ENCODE measurements around the gene CMSS1.

DNA sequence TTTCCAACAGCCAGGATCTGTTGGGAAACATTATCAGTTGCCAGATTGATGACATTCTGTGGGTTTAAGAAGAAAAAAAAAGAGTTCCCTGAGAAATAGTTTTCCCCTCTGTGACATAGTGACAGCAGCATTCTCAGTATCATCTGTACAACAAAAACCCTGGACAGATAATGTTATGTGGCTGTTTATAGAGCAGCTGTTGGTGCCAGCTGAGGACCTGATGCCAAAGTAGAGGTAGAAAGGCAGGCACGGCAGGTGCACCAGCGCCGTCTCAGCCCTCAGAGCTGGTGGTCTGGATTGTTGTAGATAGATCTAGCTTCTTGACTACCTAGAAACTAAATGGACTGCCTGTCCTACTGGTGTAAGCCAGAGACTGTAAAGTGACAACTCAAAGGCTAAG, 352.8 kb downstream of the CMSS1 start:
- TF ChIP-seq, protein P1, sequence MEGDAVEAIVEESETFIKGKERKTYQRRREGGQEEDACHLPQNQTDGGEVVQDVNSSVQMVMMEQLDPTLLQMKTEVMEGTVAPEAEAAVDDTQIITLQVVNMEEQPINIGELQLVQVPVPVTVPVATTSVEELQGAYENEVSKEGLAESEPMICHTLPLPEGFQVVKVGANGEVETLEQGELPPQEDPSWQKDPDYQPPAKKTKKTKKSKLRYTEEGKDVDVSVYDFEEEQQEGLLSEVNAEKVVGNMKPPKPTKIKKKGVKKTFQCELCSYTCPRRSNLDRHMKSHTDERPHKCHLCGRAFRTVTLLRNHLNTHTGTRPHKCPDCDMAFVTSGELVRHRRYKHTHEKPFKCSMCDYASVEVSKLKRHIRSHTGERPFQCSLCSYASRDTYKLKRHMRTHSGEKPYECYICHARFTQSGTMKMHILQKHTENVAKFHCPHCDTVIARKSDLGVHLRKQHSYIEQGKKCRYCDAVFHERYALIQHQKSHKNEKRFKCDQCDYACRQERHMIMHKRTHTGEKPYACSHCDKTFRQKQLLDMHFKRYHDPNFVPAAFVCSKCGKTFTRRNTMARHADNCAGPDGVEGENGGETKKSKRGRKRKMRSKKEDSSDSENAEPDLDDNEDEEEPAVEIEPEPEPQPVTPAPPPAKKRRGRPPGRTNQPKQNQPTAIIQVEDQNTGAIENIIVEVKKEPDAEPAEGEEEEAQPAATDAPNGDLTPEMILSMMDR (IDR thresholded peaks at IDR 0.05) = no peak
- no peak for TF ChIP-seq POLR2A (IDR thresholded peaks at IDR 0.05)
